Mucosa of rectum (tissue), 2 donors: ENCODE measurements around the gene FAM107B.
A peak's percentile ranks its signal among the peaks of the same experiment; 100 is the strongest.

Source experiments
- H3K27ac ChIP-seq, 2 donors: one replicate each; pipeline ENCODE4 v1.7.0; 2013; ENCODE audit warnings: inconsistent platforms in 2 of 2, low read depth in 2 of 2, low read length in 2 of 2
- H3K27me3 ChIP-seq, 2 donors: one replicate each; pipeline ENCODE4 v1.7.0; 2013; ENCODE audit warnings: low read length in 2 of 2; ENCODE audit not compliant: control insufficient read depth in 2 of 2, insufficient read depth in 2 of 2
- H3K36me3 ChIP-seq, 2 donors: one replicate each; pipeline ENCODE4 v1.7.0; 2013; ENCODE audit warnings: low read length in 2 of 2; ENCODE audit not compliant: control insufficient read depth in 2 of 2, insufficient read depth in 2 of 2
- H3K4me1 ChIP-seq, 2 donors: one replicate each; pipeline ENCODE4 v1.7.0; 2013; ENCODE audit warnings: low read length in 2 of 2, mild to moderate bottlenecking in 1 of 2; ENCODE audit not compliant: control insufficient read depth in 2 of 2, insufficient read depth in 2 of 2
- H3K4me3 ChIP-seq, 2 donors: one replicate each; pipeline ENCODE4 v1.7.0; 2013; ENCODE audit warnings: low read length in 2 of 2
- H3K9ac ChIP-seq, 2 donors: one replicate each; pipeline ENCODE4 v1.7.0; 2013; ENCODE audit warnings: low read length in 2 of 2, low read depth in 1 of 2, mild to moderate bottlenecking in 1 of 2
- H3K9me3 ChIP-seq, 2 donors: one replicate each; pipeline ENCODE4 v1.7.0; 2013; ENCODE audit warnings: low read length in 2 of 2; ENCODE audit not compliant: control insufficient read depth in 2 of 2
- donor health status: healthy.
- donor health status: Normal muscosa, but diverticular disease.

Gene FAM107B

DNA sequence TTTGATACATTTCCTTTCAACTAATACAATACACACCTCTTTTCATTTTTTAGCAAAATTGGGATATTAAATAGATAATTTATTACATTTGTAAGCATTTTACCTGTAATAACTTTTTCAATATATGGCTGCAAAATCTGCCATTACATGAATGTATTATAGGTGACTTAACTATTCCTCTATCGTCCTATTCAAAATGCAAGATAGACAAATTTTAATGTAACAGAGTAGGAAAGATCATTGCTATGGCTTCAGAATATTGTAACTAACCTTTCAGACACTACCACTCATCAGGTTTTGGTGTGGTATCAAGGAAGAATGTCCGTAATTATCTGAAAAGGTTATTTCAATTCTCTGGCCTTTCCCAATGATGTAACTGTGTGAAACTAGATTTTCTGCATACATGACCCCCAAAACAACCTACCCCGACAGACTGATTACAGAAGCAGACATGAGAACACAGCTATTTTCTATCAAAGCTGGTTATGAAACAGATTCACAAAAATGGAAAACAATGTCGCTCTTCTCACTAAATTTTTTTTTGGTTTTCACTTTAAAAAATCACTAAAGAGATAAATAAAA is 211.2 kb downstream of the FAM107B start:
- Histone ChIP-seq H3K36me3 (peaks cover 2 to 15% of the 10 kb centered on the region in 2 donors), H3K27ac (no peak overlapping the region), H3K4me1 (peaks cover 4 to 14% of the 10 kb centered on the region in 2 donors), H3K9me3 (no peaks in the 10 kb centered on the region), H3K27me3 (no peaks in the 10 kb centered on the region), H3K4me3 (no peak overlapping the region), H3K9ac (no peak overlapping the region)

DNA sequence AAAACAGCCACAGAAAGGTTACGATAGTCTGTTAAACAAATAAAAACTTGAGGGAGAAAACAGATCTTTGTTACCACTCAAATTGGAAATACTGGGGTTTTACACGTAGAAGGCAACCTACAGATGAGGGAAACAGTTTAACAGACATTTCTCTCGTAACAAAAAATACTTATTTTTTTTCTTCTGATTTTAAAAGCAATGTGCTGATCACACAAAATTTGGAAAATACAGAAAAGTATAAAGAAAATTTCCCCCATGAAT is 211.7 kb downstream of the FAM107B start:
- H3K9me3 ChIP-seq, result no peaks in the 10 kb centered on the region
- H3K27ac ChIP-seq, result no peak overlapping the region
- H3K4me3 ChIP-seq, result no peak overlapping the region
- no peak overlapping the region for H3K9ac ChIP-seq
- no peaks in the 10 kb centered on the region for H3K27me3 ChIP-seq
- peaks cover 2 to 12% of the 10 kb centered on the region in 2 donors for H3K36me3 ChIP-seq
- peaks cover 4 to 14% of the 10 kb centered on the region in 2 donors for H3K4me1 ChIP-seq

DNA sequence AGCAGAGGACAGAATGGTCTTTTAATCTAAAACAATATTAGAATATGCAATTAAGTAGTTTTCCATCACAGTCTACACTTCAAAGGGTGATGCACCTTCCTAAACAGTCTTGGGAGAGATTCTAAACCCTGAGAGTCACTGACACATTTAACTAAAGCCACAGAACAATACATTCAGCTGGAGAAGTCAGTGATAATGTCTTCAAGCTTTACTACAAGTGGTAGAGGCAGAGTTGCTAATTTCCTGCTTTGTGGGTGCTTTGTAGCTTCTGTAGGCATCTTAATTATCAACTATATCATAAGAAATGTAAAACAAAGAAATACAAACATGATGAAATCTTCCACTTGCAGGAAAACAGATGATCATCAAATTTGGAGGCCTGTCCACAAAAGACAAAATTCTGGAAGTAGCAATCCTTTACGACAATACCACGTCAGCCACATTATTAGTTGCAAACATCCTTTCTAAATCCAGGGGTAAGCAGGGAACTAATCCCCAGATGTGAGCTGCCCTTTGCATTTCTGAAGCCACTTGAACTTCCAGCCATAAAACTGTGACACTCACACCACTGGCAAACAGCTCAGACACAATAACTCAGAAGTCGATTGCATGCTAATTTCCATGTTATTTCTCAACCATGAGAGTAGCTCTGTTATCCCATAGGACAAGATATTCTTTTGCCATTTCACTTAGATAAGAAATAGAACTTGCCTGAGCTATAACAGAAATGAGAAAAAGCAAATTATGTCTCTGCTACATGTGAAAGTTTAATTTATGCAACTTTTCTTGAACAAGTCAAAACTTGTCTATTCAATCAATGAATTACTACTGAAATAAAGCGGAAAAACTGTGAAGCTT is 212.2 kb downstream of the FAM107B start:
- H3K4me1 ChIP-seq, result peaks cover 4 to 14% of the 10 kb centered on the region in 2 donors
- H3K9ac ChIP-seq, result no peak overlapping the region
- peaks cover 0 to 8% of the 10 kb centered on the region in 2 donors for H3K36me3 ChIP-seq
- no peaks in the 10 kb centered on the region for H3K9me3 ChIP-seq
- H3K4me3 ChIP-seq, result no peak overlapping the region
- no peak overlapping the region for H3K27ac ChIP-seq
- H3K27me3 ChIP-seq, result no peaks in the 10 kb centered on the region

DNA sequence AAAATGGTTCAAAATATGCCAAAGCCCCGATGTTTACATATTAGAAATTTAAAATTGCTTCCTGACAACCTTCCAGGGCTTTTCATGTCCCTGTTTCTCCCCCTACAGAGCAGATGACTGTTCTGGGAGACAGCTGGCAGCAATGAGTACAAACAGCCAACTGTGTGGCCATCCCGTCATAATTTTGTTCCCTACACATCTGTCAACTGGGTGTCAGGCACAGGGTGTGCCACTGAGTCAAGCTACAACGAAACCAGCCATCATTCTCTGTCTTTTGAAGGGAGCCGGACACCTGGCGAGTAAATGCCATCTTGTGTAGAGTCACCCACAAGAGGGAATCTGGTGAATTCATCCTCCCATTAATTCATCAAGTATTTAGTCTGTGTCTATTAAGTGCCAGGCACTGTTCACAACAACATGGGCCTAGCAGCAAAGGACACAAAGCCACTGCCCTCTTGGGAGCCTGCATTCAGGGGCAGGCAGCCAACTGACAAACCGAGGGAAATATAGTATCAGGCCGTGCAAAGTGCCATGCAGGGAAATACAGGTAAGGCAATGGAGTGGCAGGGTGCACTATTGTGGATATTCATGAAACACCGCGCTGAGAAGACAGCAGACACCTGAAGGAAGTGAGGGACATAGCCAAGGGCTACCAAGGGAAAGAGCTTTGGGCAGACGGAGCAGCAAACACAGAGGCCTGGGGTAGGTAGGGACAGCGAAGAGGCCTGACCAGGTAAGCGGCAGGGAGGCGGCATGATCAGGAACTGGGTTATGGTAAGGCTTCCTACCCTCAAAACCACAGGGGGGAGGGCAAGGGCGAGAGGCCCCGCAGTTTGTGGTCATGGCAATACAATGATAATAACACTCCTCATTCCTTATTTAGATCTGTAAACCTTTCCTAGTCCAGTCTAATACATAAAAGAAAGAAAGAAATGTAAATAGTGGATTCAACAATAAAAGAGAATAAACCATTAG is 213.6 kb downstream of the FAM107B start:
- Histone ChIP-seq H3K27ac (peak overlapping the region in 1 of 2 donors; percentile 27), H3K9ac (peak overlapping the region in 1 of 2 donors; percentile 2), H3K4me1 (peaks cover 11 to 25% of the 10 kb centered on the region in 2 donors)

DNA sequence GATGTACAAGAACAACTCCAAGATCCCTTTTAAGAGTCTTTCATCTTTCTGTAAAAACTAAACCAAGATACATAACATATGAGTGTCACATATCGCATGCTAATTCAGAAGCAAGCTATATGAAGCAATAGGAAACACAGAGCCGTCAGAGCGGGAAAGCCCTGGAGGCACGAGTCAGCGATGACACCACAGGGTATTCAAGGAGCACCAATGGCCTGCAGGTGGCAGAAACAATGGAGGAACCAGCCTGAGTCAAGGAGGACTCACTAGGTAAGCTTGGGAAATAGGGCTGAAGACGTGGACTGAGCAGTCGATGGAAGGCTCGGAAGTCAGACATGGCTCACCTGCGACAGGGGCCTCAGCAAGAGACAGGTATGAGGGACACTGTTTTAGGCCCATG is 214.4 kb downstream of the FAM107B start:
- Histone ChIP-seq H3K9ac (no peak overlapping the region), H3K36me3 (no peaks in the 10 kb centered on the region), H3K27ac (no peak overlapping the region), H3K9me3 (no peaks in the 10 kb centered on the region), H3K4me1 (peaks cover 17 to 32% of the 10 kb centered on the region in 2 donors), H3K27me3 (no peaks in the 10 kb centered on the region), H3K4me3 (no peak overlapping the region)

More for the DNA sequence above, 213.6 kb downstream of the FAM107B start:
- no peaks in the 10 kb centered on the region for H3K9me3 ChIP-seq
- H3K36me3 ChIP-seq, result no peaks in the 10 kb centered on the region
- H3K4me3 ChIP-seq, result no peak overlapping the region
- H3K27me3 ChIP-seq, result no peaks in the 10 kb centered on the region

DNA sequence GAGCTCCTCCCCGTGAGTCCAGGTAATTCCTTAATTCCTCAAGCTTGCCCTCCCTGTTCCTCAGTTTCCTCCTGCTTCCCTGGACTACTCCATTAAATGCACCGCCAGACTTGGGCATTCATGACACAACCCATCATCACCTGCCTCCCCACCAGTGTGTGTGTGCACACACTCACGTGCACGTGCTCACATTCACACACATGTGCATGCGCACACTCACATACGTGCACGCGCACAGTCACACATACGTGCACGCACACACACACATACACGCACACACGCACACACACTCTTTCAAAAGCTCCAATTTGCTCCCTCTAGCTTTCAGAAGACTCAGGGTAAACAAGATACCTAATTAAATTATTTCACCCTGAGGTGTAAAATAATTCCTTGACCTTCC is 216.7 kb downstream of the FAM107B start:
- H3K27ac ChIP-seq, result no peak overlapping the region

DNA sequence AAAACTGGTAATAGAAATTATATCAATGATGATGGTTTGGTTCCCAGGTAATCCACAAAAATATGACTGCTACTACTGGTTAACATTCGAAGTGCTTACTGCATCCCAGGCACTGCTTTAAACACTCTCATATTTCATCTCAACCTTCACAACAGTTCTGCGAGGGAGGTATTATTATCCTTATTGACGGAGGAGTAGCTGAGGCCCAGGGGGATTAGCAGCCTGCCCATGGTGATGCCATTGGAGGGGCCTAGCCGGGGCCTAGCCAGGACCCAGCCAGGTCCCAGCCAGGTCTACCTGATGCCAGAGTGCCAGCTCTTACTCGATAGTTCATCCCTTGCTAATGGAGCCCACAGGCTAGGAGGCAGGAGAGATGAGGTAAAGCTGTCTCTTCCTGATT is 217.1 kb downstream of the FAM107B start:
- H3K9me3 ChIP-seq, result no peaks in the 10 kb centered on the region
- H3K4me1 ChIP-seq, result peaks cover 33 to 47% of the 10 kb centered on the region in 2 donors
- no peak overlapping the region for H3K4me3 ChIP-seq
- no peak overlapping the region for H3K27ac ChIP-seq
- H3K27me3 ChIP-seq, result no peaks in the 10 kb centered on the region
- no peak overlapping the region for H3K9ac ChIP-seq
- H3K36me3 ChIP-seq, result no peaks in the 10 kb centered on the region

More for the DNA sequence above, 216.7 kb downstream of the FAM107B start:
- Histone ChIP-seq H3K9me3 (no peaks in the 10 kb centered on the region), H3K4me3 (no peak overlapping the region), H3K27me3 (no peaks in the 10 kb centered on the region), H3K9ac (no peak overlapping the region), H3K4me1 (peaks cover 33 to 43% of the 10 kb centered on the region in 2 donors), H3K36me3 (no peaks in the 10 kb centered on the region)

DNA sequence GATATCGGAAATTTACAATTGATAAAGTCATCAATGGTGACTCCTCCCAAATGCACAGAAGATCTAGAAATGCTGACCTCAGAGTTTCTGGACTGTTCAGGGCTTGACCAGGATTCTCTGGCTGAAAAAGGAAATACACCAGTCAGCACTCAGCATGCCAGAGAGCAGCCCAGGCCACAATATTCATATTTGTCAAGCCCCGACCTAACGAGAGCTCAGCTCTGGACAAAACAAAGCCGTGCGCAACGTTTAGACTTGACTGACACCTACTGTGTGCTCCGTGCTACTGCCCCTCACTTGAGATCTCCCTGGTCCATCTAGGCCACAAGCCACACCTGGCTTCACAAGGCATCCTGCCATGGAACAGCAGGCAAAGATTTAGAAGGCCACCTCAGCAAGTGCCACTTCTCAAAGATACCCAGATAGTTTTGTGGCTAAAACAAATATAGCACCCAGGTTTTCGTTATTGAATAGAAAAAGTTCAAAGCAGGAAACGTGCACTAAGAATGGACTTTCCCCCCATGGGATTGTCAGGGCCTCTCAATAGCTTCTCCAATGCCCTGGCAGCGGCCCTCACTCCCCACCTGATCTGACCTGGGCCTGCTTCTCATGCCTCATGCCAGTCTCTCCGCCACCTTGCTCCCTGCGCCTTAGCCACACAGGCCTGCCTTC is 218.3 kb downstream of the FAM107B start:
- Histone ChIP-seq H3K4me3 (no peak overlapping the region), H3K9ac (no peak overlapping the region)

DNA sequence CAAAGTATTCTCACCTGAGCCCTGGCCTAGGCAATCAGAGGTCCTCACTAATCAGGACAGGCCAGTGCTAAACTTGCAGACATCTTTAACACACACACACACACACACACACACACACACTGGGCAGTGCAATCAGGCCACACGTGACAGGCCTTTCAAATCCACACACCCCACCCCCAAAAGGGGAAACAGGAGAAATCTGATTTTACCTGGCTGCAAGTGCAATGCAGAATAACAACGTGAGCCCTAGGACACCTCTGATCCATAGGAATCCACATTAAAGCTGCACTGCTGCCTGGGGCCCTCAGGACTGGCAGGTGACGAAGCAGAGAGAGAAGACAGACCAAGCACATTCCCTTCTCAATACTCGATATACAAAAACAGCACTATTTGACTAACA is 218.9 kb downstream of the FAM107B start:
- H3K9ac ChIP-seq, result peak overlapping the region in 1 of 2 donors; percentile 8
- H3K27ac ChIP-seq, result peak overlapping the region in 1 of 2 donors; percentile 59
- H3K4me1 ChIP-seq, result peaks cover 34 to 53% of the 10 kb centered on the region in 2 donors

More for the DNA sequence above, 218.3 kb downstream of the FAM107B start:
- no peaks in the 10 kb centered on the region for H3K36me3 ChIP-seq
- H3K27ac ChIP-seq, result peak overlapping the region; percentile 32 to 59
- H3K4me1 ChIP-seq, result peaks cover 38 to 53% of the 10 kb centered on the region in 2 donors
- H3K27me3 ChIP-seq, result no peaks in the 10 kb centered on the region
- no peaks in the 10 kb centered on the region for H3K9me3 ChIP-seq

More for the DNA sequence above, 218.9 kb downstream of the FAM107B start:
- H3K27me3 ChIP-seq, result no peaks in the 10 kb centered on the region
- H3K36me3 ChIP-seq, result no peaks in the 10 kb centered on the region
- no peak overlapping the region for H3K4me3 ChIP-seq
- H3K9me3 ChIP-seq, result no peaks in the 10 kb centered on the region
